Bronchial epithelial cell (primary cell): ENCODE results near the gene LHPP. TPM values are rescaled to one million over a fixed set of nuclear protein-coding genes. Genes with fewer than 3 reads are reported as not detected.
A peak's percentile ranks its signal among the peaks of the same experiment; 100 is the strongest.
"Not testable (repeated sequence)": the region's sequence is repeated elsewhere in the genome, so short reads cannot be mapped to it uniquely, and the experiment has no call there.

Experiments used
- DNase-seq: peaks from one replicate; pipeline ENCODE4 v3.0.0-alpha.2; 2010; ENCODE audit warnings: low read depth
- FAIRE-seq: peaks from 2 replicates; lab custom pipeline; 2011; peaks lifted over from hg19 to GRCh38; lab: Jason Lieb, UNC
- H3K27me3 ChIP-seq: 2 replicates; pipeline ENCODE4 v1.5.1; 2011; ENCODE audit warnings: low read length; ENCODE audit not compliant: control insufficient read depth, insufficient read depth
- H3K36me3 ChIP-seq: 2 replicates; pipeline ENCODE4 v1.5.1; 2011; ENCODE audit warnings: low read length; ENCODE audit not compliant: control insufficient read depth, insufficient read depth
- H3K4me3 ChIP-seq: 2 replicates; pipeline ENCODE4 v1.5.1; 2011; ENCODE audit warnings: mild to moderate bottlenecking, low read depth, low read length, control low read depth
- CTCF ChIP-seq: IDR thresholded peaks from 2 replicates; pipeline ENCODE4 v1.5.1; 2011; ENCODE audit warnings: mild to moderate bottlenecking, moderate library complexity, low read length, control low read depth, inconsistent platforms; ENCODE audit not compliant: insufficient read depth, severe bottlenecking
- total RNA-seq: library from RNA; depleted of rRNA; stranded (reverse); fragments of >200 nt; gene quantifications from 2 replicates; pipeline ENCODE4 v1.2.1, GENCODE V29; 2014

LHPP gene
- total RNA-seq, 1 donor from 2014 or later = 14.0 TPM

GRCh38 chr10:124544711-124545110 lies 83.1 kb downstream of the LHPP start:
- no peak overlapping the region for H3K4me3 ChIP-seq
- TF ChIP-seq CTCF = no peak
- FAIRE-seq (no peak), DNase-seq (no peak)
- H3K27me3 ChIP-seq = no peaks in the 10 kb centered on the region
- H3K36me3 ChIP-seq = no peaks in the 10 kb centered on the region

GRCh38 chr10:124545351-124546054 lies 83.9 kb downstream of the LHPP start:
- FAIRE-seq = no peak
- TF ChIP-seq CTCF = no peak
- no peaks in the 10 kb centered on the region for H3K36me3 ChIP-seq
- DNase-seq = no peak
- H3K27me3 ChIP-seq = no peaks in the 10 kb centered on the region
- H3K4me3 ChIP-seq = no peak overlapping the region

- H3K36me3 ChIP-seq = no peaks in the 10 kb centered on the region
- FAIRE-seq (no peak), DNase-seq (no peak)
- H3K27me3 ChIP-seq = no peaks in the 10 kb centered on the region
- no peak for TF ChIP-seq CTCF
- H3K4me3 ChIP-seq = no peak overlapping the region
These were observed 84.4 kb downstream of the LHPP start for GRCh38 chr10:124546055-124546369.

GRCh38 chr10:124546957-124547646 lies 85.5 kb downstream of the LHPP start:
- no peak overlapping the region for H3K4me3 ChIP-seq
- no peak for TF ChIP-seq CTCF
- DNase-seq = no peak
- no peaks in the 10 kb centered on the region for H3K36me3 ChIP-seq
- no peaks in the 10 kb centered on the region for H3K27me3 ChIP-seq
- peak; percentile 76 for FAIRE-seq

GRCh38 chr10:124547647-124548168 lies 86.1 kb downstream of the LHPP start:
- no peak for DNase-seq
- TF ChIP-seq CTCF = no peak
- no peaks in the 10 kb centered on the region for H3K27me3 ChIP-seq

GRCh38 chr10:124549171-124549570 lies 87.5 kb downstream of the LHPP start:
- H3K36me3 ChIP-seq, DNase-seq, H3K27me3 ChIP-seq, FAIRE-seq, H3K4me3 ChIP-seq: not testable (repeated sequence)

More at GRCh38 chr10:124547647-124548168, 86.1 kb downstream of the LHPP start:
- Histone ChIP-seq H3K36me3 (no peaks in the 10 kb centered on the region), H3K4me3 (no peak overlapping the region)
- FAIRE-seq = no peak
